Skin epidermis (tissue), 12 donors: Measurements from ENCODE around the gene CHMP6.

Experiments
- H3K27ac ChIP-seq, 21 experiments: fragments of 200-600 bp; sonication (generic) in 11 of 21; one replicate each; pipeline ENCODE4 v1.5.0; 2020; ENCODE audit warnings: mild to moderate bottlenecking in 3 of 21, inconsistent platforms in 2 of 21, moderate library complexity in 2 of 21
- H3K4me3 ChIP-seq, 7 experiments: fragments of 200-600 bp; sonication (generic) in 2 of 7; one replicate each; pipeline ENCODE4 v1.5.0; 2020; ENCODE audit warnings: inconsistent platforms in 2 of 7, mild to moderate bottlenecking in 2 of 7, moderate library complexity in 1 of 7

The CHMP6 gene

DNA sequence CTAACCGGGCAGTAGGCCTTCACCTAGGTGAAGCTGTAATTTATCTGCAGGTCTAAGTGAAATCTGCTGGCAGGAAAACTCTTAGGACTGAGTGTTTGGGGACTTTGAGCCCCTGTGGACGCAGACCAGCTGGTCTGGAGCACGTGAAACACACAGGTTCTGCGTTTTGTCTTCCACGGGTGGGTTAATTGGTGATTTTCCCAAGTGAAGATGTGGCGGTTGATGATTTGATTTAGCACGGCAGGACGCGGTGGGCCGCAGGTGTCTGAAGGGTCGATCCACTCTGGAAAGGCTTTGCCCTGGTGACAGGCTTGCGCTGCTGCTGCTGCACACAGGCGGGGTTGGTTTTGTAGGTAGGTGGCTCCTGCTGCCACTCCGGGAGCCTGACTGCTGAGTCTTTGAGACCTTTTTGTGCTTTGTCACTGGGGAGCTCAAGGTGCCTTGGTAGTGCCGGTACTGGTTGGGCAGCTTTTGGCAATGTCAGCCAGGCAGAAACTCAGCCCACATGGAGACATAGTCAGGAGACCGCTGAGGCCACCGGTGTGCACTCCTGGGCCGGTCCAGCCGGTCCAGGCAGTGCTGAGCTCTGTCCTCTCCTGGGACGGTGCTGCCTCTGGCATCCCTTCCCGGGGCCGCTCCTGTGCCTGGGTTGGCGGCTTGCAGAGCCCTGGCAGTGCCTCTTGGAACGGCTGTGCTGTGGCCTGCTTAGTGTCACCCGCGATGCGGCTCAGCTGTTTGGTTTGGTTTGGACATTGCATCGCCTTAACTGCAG is 45.6 kb downstream of the CHMP6 start:
- peak overlapping the region; percentile 32 to 77 (median 61) for H3K4me3 ChIP-seq
- H3K27ac ChIP-seq: peak overlapping the region in 16 of 21 experiments; percentile 22 to 90 (median 63)

DNA sequence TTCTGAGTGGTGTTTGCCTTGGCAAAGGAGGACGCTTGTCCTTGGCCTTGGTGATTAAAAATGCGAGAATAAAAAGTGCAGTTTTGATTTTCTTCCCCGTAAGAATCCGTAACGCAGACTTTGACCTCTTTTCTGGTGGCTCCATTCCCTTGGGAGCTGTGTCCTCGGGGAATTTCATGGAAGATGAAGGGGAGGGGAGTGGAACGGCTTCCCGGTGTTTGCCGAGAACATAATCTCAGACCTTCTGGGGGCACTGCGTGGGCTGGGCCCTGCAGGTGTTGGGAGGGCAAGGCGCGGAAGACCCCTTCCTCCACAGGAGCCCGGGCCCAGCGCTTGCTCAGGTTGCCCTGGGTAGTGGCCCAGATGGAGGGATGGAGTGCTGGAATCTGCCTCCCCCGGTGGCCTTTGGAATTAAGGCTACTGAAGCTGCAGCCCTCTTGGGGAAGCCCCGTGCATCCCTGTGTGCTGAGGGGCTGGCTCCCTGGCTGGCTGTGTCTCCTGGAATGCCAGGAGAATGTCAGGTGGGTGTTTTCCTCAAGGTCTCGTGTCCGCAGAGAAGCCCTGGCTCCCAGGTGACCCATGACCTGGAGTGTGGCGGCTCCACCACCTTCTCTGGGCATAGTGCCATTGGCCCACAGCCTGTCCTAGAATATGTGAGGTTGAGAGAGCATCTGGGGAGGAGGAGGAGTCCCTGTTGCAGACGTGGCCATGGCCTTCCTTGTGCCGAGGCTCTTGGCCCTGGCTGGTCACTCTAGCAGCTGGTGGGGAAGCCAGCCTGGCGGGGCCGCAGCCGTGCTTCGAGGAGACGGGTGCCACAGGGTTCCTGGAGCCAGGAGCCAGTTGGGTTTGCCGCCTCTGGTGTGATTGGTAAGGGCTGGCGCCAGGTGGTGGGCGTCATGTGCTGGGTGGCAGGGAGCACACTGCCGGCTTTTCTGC is 46.4 kb downstream of the CHMP6 start:
- Histone ChIP-seq H3K27ac (peak overlapping the region in 6 of 21 experiments; percentile 25 to 90 (median 49)), H3K4me3 (peak overlapping the region in 1 of 7 experiments; percentile 77)

DNA sequence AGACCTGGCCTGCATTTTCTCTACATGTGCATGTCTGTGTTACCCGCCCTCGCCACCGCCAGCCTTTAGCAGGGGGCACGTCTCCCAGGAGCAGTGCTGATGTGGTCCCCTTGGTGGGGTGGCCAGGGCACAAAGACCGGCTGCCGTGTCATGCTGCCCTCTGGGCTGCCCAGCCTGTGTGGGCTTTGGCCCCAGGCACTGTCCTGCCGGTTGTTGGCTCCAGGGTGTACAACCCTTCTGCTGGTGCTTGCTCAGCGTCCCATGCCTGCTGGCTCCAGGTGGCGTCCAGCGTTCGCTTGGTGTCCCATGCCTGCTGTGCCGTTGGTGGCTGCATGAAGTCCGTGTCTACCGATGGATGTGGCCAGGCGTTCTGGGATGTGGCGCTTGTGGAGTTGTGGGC is 47.5 kb downstream of the CHMP6 start:
- no peak overlapping the region for H3K27ac ChIP-seq

DNA sequence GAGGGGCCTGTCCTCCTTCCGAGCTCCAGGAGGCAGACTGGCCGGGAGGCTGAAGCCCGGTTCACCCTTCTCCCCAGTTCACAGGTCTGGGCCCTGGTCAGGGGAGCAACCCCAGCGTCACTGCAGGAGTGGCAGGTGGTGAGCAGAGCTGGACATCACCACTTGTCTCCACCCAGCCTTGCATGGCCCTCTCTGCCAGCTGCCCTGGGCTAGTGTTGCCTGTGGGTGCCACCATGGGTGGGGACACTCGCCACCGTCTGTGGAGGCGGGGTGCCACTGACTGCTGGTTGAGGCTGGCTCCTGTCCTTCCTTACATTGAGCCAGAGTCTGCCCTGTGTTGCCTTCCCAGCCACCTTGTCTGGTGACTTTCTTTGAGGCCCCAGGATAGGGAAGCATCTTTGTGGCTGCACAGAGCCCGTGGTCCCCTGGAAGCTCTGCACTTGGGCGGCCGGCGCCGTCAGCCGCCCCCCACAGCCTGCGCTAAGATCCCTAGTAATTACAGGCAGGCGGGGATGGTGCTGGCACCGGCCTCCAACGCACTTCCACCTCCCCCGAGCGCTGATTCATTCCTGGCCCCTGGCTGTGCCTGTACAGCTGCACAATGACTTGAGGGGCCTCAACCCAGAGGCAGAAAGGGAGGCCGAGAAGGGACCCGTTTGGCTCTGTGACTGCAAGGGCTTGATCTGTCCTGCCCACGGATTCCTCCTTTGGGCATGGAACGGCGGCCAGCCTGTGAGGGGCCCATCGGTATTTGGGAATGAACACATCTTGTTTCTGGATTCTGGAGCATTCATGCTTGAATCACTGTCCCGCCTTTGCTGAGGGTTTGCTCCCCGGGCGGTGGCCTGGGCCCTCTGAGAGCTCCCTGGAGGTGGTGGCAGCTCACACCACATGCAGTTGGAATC is 48.5 kb downstream of the CHMP6 start:
- Histone ChIP-seq H3K27ac (peak overlapping the region in 6 of 21 experiments; percentile 1 to 65 (median 46)), H3K4me3 (no peak overlapping the region)

More for the DNA sequence above, 47.5 kb downstream of the CHMP6 start:
- no peak overlapping the region for H3K4me3 ChIP-seq

DNA sequence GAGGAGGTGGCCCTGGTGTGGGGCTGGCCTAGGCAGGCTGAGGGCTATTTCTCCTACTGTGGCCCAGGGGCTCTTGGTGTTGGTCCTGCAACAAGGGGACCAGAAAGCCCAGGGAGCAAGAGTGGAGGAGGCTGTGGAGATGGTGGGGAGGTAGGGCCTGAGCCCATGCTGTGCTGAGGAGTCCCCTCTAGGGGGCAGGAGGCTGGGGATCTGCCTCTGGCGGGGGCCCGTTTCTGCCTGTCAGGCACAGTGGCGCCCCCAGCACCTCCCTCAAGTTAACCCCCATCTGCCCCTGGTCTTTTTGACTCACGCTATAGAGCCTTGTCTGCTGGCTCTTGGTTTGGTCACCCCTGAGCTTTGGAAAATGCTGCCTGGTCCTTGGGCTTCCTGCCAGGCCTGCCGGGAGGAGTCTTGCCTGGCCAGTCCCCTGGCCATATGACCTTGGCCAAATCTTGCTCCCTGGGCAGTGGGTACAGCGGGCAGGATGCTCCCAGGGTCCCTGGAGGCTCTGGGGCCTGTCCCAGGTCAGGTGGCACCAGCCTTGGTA is 49.2 kb downstream of the CHMP6 start:
- peak overlapping the region in 6 of 21 experiments; percentile 1 to 65 (median 46) for H3K27ac ChIP-seq
- no peak overlapping the region for H3K4me3 ChIP-seq

- H3K4me3 ChIP-seq: no peak overlapping the region
- peak overlapping the region in 1 of 21 experiments; percentile 57 for H3K27ac ChIP-seq
Measured at GRCh38 chr17:81042606-81043005, 51.0 kb downstream of the CHMP6 start.

- Histone ChIP-seq H3K27ac (peak overlapping the region in 8 of 21 experiments; percentile 18 to 81 (median 56)), H3K4me3 (no peak overlapping the region)
Measured at GRCh38 chr17:81043319-81043724, 51.7 kb downstream of the CHMP6 start.

- H3K4me3 ChIP-seq: no peak overlapping the region
Measured at GRCh38 chr17:81043725-81044427, 52.2 kb downstream of the CHMP6 start.

DNA sequence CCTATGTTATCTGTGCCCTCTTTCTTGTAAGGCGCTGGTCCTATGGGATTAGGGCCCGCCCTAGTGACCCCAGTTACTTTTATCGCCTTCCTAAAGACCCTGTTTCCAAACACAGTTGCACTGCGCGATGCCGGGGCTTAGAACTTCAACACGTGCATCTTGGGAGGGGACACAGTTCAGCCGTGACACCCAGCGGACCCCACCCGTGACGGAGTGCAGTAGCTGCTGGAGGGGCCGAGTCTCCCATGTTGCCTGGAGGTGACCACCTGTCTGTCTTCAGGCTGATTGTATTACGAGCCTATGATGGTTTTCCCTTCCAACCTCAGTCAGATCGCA is 52.8 kb downstream of the CHMP6 start:
- peak overlapping the region in 10 of 21 experiments; percentile 6 to 81 (median 46) for H3K27ac ChIP-seq
- H3K4me3 ChIP-seq: no peak overlapping the region

More at GRCh38 chr17:81043725-81044427, 52.2 kb downstream of the CHMP6 start:
- H3K27ac ChIP-seq: peak overlapping the region in 12 of 21 experiments; percentile 6 to 81 (median 52)

GRCh38 chr17:81044764-81045589 is 53.3 kb downstream of the CHMP6 start:
- no peak overlapping the region for H3K4me3 ChIP-seq
- H3K27ac ChIP-seq: peak overlapping the region in 8 of 21 experiments; percentile 8 to 81 (median 46)

DNA sequence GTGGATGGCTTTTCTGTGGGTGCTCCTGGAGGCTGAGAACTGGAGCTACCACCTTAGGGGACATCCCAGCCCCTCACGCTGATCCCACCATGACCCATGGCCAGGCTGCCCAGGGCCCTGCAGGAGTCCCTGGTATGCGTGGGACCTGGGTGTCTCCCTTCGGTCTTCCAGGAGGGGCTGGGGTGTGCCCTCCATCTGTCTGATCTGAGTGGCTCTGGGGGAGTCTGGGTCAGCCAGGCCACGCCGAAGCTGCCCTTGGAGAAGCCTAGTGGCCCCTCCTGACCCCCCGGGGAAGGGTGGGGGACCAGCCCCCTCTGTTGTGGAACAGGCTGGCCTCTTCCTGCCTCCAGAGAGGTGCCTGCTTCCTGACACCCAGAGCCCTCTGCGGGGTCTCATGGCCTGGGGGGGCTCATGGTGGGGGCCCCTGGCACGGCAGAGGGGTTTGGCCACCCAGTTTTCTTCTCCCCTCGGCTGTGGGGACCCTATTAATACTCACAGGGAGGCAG is 54.0 kb downstream of the CHMP6 start:
- H3K27ac ChIP-seq: peak overlapping the region in 5 of 21 experiments; percentile 18 to 81 (median 54)

DNA sequence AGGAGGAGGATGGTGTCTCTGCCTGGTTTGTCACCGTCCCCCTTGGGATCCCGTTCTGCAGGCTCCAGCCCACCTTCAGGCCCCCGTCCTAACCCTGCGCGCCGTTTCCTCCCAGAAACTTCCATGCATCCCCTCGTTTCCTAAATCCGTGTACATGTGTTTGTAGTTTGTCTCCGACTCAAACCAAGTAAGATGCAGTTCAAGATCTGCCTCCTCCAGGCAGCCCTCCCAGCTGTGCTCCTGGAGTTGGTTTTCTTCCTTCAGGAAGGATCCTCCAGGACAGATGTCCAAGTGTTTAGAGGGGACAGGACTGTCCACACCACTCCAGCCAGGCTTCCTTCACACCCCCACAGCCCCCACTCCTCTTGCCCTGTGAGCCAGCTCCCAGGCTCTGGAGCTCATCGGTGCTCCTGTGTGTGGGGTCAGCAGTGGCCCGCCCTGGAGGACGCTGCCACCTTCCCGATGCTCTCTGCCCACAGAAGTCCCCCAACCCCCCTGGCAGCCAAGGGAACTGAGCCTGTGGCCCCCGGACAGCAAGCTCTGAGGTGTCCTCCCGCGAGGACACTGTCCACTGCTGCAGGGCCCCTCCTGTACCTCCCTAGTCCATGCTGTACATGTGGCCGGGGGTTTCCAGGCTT is 54.6 kb downstream of the CHMP6 start:
- Histone ChIP-seq H3K4me3 (no peak overlapping the region), H3K27ac (peak overlapping the region in 3 of 21 experiments; percentile 18 to 81 (median 19))

More for the DNA sequence above, 54.0 kb downstream of the CHMP6 start:
- no peak overlapping the region for H3K4me3 ChIP-seq

DNA sequence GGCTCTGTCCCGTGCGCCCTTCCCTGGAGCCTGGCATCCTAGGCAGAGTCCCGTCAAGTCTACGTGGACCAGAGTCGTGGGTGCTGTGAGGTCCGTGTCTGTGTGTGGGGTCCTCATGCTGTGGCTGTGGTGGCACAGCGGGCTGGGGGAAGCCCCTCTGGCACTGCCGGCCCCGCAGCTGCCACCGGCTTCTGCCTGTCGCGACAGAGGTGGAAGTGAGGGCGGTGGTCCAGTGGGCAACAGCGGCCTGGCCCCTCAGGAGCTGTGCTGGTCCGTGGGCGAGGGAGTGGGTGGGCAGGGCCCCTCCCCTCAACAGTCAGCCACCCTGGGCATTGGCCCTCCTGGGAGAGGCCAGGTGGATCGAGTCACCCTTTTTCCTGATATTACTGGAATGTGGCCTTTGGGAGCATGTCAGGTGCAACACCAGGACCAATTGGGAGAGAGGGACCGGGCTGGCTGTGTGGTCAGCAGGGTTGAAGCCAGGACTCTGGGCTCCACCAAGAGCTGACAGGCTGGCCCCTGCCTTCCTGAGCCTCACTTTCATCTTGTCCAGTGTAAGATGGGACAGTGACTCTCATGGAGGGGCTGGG is 55.2 kb downstream of the CHMP6 start:
- H3K4me3 ChIP-seq: no peak overlapping the region

GRCh38 chr17:81048827-81049371 is 57.3 kb downstream of the CHMP6 start:
- peak overlapping the region in 8 of 21 experiments; percentile 34 to 78 (median 72) for H3K27ac ChIP-seq
- no peak overlapping the region for H3K4me3 ChIP-seq

More for the DNA sequence above, 55.2 kb downstream of the CHMP6 start:
- H3K27ac ChIP-seq: peak overlapping the region in 2 of 21 experiments; percentile 24 to 31

- Histone ChIP-seq H3K4me3 (no peak overlapping the region), H3K27ac (peak overlapping the region in 19 of 21 experiments; percentile 0 to 78 (median 62))
Measured at GRCh38 chr17:81049372-81049911, 57.8 kb downstream of the CHMP6 start.
